ENCODE measurements around the gene TTBK1. TPM values are rescaled to one million over a fixed set of nuclear protein-coding genes. Genes with fewer than 3 reads are reported as not detected.

Gene TTBK1
- polyA plus RNA-seq, 1 of the 3 experiments (the other 2 are of a cell fraction), result 0.94 TPM

DNA sequence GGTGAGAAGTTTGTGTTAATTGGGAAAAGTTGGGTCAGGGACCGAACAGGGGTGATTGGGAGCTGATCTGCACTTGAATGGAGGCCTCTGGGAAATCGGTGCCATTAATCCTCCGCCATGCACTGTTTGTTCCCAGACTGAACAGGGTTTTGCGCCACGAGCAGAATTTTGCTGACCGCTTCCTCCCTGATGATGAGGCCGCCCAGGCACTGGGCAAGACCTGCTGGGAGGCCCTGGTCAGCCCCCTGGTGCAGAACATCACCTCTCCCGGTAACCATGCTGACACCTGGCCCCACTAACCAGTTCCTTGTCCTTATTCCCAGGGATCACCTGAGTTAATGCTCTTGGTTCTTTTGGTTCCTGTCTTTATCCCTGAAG, 39.6 kb upstream of the TTBK1 start:
- CTCF ChIA-PET, result interaction anchor here (1.6 kb wide), 1 partner anchor 180 kb away, joined by 3 read pairs; no protein-coding TSS in a partner anchor
- Histone ChIP-seq H3K27me3 (ENCODE audit: insufficient read depth) (no peaks in the 10 kb centered on the region), H3K9me2 (no peaks in the 10 kb centered on the region), H3K79me2 (ENCODE audit: insufficient read depth) (no peaks in the 10 kb centered on the region), H3K36me3 (replicated peaks in 1 of 2; ENCODE audit: control insufficient read depth in 1 of 2, insufficient read depth in 2 of 2, low read length in 1 of 2) (peaks cover 20 to 39% of the 10 kb centered on the region in 2 experiments), H2AFZ (ENCODE audit: low read depth) (no peak overlapping the region), H3K9me3 (no peaks in the 10 kb centered on the region), H3K9ac (no peak overlapping the region), H3K4me1 (ENCODE audit: control insufficient read depth in 1 of 2, insufficient read depth in 2 of 2, low read depth in 1 of 2, low read length in 1 of 2) (no peaks in the 10 kb centered on the region), H4K20me1 (ENCODE audit: insufficient read depth) (no peaks in the 10 kb centered on the region), H3K4me2 (no peak overlapping the region), H3K4me3 (ENCODE audit: low read depth in 2 of 2, low read length in 1 of 2) (no peak overlapping the region), H3K27ac (ENCODE audit: low read depth in 2 of 2, low read length in 1 of 2) (no peak overlapping the region), H3F3A (replicated peaks; ENCODE audit: insufficient read depth) (no peaks in the 10 kb centered on the region)
- 96% methylated on average over 2 of the region's 8 CpGs for WGBS (ENCODE audit: low lambda C conversion rate)
- POLR2A ChIA-PET, result no interaction called here
- TF ChIP-seq FOXJ3 (CRISPR knock-in tag; IDR thresholded peaks at IDR 0.05) (no peak), RAD21 (IDR thresholded peaks at IDR 0.05; ENCODE audit: low read length) (no peak), RXRA (IDR thresholded peaks at IDR 0.05; ENCODE audit: borderline replicate concordance, low read depth) (no peak), ZBTB33 (IDR thresholded peaks at IDR 0.05; ENCODE audit: borderline replicate concordance, low read depth) (no peak), TAF1 (IDR thresholded peaks at IDR 0.05; ENCODE audit: borderline replicate concordance, low read depth, low read length) (no peak), ELF1 (IDR thresholded peaks at IDR 0.05) (no peak)
- no peak for DNase-seq

GRCh38 chr6:43204271-43205105, 38.8 kb upstream of the TTBK1 start:
- Histone ChIP-seq H2AFZ (ENCODE audit: low read depth) (no peak overlapping the region), H3F3A (replicated peaks; ENCODE audit: insufficient read depth) (no peaks in the 10 kb centered on the region), H3K9me2 (no peaks in the 10 kb centered on the region), H3K4me2 (no peak overlapping the region), H4K20me1 (ENCODE audit: insufficient read depth) (no peaks in the 10 kb centered on the region), H3K9me3 (no peaks in the 10 kb centered on the region), H3K27me3 (ENCODE audit: insufficient read depth) (no peaks in the 10 kb centered on the region), H3K9ac (no peak overlapping the region), H3K4me1 (ENCODE audit: control insufficient read depth in 1 of 2, insufficient read depth in 2 of 2, low read depth in 1 of 2, low read length in 1 of 2) (no peaks in the 10 kb centered on the region), H3K27ac (ENCODE audit: low read depth in 2 of 2, low read length in 1 of 2) (no peak overlapping the region), H3K36me3 (replicated peaks in 1 of 2; ENCODE audit: control insufficient read depth in 1 of 2, insufficient read depth in 2 of 2, low read length in 1 of 2) (peaks cover 20 to 35% of the 10 kb centered on the region in 2 experiments), H3K4me3 (ENCODE audit: low read depth in 2 of 2, low read length in 1 of 2) (no peak overlapping the region), H3K79me2 (ENCODE audit: insufficient read depth) (no peaks in the 10 kb centered on the region)
- CTCF ChIA-PET, result interaction anchor here (1.1 to 1.6 kb wide), 2 partner anchors 25 to 179 kb away, joined by 3 to 6 read pairs; partner anchors contain the start of gene DNPH1
- TF ChIP-seq EZH2phosphoT487 (IDR thresholded peaks at IDR 0.05; ENCODE audit: borderline replicate concordance, low read depth) (no peak), RCOR1 (IDR thresholded peaks at IDR 0.05; ENCODE audit: low read length) (no peak), SMC3 (IDR thresholded peaks at IDR 0.05; ENCODE audit: low read depth, low read length) (no peak), FOSL2 (IDR thresholded peaks at IDR 0.05; ENCODE audit: borderline replicate concordance, low read depth) (no peak), MXI1 (IDR thresholded peaks at IDR 0.05; ENCODE audit: low read depth, low read length) (no peak), ZBTB33 (IDR thresholded peaks at IDR 0.05; ENCODE audit: borderline replicate concordance, low read depth) (no peak), RXRA (IDR thresholded peaks at IDR 0.05; ENCODE audit: borderline replicate concordance, low read depth) (no peak), TCF12 (IDR thresholded peaks at IDR 0.05) (no peak), POLR2AphosphoS5 (IDR thresholded peaks at IDR 0.05; ENCODE audit: low read depth, low read length) (no peak)
- TF ChIP-seq, protein P1, sequence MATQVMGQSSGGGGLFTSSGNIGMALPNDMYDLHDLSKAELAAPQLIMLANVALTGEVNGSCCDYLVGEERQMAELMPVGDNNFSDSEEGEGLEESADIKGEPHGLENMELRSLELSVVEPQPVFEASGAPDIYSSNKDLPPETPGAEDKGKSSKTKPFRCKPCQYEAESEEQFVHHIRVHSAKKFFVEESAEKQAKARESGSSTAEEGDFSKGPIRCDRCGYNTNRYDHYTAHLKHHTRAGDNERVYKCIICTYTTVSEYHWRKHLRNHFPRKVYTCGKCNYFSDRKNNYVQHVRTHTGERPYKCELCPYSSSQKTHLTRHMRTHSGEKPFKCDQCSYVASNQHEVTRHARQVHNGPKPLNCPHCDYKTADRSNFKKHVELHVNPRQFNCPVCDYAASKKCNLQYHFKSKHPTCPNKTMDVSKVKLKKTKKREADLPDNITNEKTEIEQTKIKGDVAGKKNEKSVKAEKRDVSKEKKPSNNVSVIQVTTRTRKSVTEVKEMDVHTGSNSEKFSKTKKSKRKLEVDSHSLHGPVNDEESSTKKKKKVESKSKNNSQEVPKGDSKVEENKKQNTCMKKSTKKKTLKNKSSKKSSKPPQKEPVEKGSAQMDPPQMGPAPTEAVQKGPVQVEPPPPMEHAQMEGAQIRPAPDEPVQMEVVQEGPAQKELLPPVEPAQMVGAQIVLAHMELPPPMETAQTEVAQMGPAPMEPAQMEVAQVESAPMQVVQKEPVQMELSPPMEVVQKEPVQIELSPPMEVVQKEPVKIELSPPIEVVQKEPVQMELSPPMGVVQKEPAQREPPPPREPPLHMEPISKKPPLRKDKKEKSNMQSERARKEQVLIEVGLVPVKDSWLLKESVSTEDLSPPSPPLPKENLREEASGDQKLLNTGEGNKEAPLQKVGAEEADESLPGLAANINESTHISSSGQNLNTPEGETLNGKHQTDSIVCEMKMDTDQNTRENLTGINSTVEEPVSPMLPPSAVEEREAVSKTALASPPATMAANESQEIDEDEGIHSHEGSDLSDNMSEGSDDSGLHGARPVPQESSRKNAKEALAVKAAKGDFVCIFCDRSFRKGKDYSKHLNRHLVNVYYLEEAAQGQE (IDR thresholded peaks at IDR 0.05; ENCODE audit: low read depth, low read length), result no peak
- POLR2A ChIA-PET, result no interaction called here
- 95% methylated on average over 16 of the region's 23 CpGs for WGBS (ENCODE audit: low lambda C conversion rate)
- no peak for DNase-seq
